ENCODE results near the gene ASS1.

The ASS1 gene

GRCh38 chr9:130512199-130512598, 67.4 kb downstream of the ASS1 start:
- H3K27ac ChIP-seq, result no peak overlapping the region
- no peaks in the 10 kb centered on the region for H3K9me3 ChIP-seq (ENCODE audit: low read depth, low read length)
- no peak for DNase-seq (ENCODE audit: low read depth, low spot score)
- TF ChIP-seq FOXP2 (optimal IDR thresholded peaks at IDR 0.05; ENCODE audit: control extremely low read depth, extremely low read length, insufficient read depth) (no peak), POLR2AphosphoS5 (IDR thresholded peaks at IDR 0.05; ENCODE audit: borderline replicate concordance, low read depth, low read length) (no peak), EZH2 (IDR thresholded peaks at IDR 0.05) (no peak)
- no peak overlapping the region for H3K4me3 ChIP-seq
- no peak overlapping the region for H3K9ac ChIP-seq (ENCODE audit: insufficient read length)
- no peaks in the 10 kb centered on the region for H3K36me3 ChIP-seq (ENCODE audit: insufficient read depth, low read length)

GRCh38 chr9:130513078-130513477, 68.3 kb downstream of the ASS1 start:
- H3K27ac ChIP-seq, result no peak overlapping the region
- no peak for TF ChIP-seq POLR2AphosphoS5 (IDR thresholded peaks at IDR 0.05; ENCODE audit: borderline replicate concordance, low read depth, low read length)
- TF ChIP-seq FOXP2 (optimal IDR thresholded peaks at IDR 0.05; ENCODE audit: control extremely low read depth, extremely low read length, insufficient read depth), result no peak
- no peak for TF ChIP-seq EZH2 (IDR thresholded peaks at IDR 0.05)
- H3K36me3 ChIP-seq (ENCODE audit: insufficient read depth, low read length), result no peaks in the 10 kb centered on the region
- no peak overlapping the region for H3K9ac ChIP-seq (ENCODE audit: insufficient read length)
- H3K9me3 ChIP-seq (ENCODE audit: low read depth, low read length), result no peaks in the 10 kb centered on the region
- DNase-seq (ENCODE audit: low read depth, low spot score), result no peak
- no peak overlapping the region for H3K4me3 ChIP-seq

GRCh38 chr9:130518233-130518632, 73.5 kb downstream of the ASS1 start:
- Histone ChIP-seq H3K9me3 (ENCODE audit: low read depth, low read length) (no peaks in the 10 kb centered on the region), H3K36me3 (ENCODE audit: insufficient read depth, low read length) (no peaks in the 10 kb centered on the region), H3K4me3 (no peak overlapping the region), H3K27ac (no peak overlapping the region), H3K9ac (ENCODE audit: insufficient read length) (no peak overlapping the region)
- no peak for TF ChIP-seq FOXP2 (optimal IDR thresholded peaks at IDR 0.05; ENCODE audit: control extremely low read depth, extremely low read length, insufficient read depth)
- no peak for TF ChIP-seq POLR2AphosphoS5 (IDR thresholded peaks at IDR 0.05; ENCODE audit: borderline replicate concordance, low read depth, low read length)
- TF ChIP-seq EZH2 (IDR thresholded peaks at IDR 0.05), result no peak
- DNase-seq (ENCODE audit: low read depth, low spot score), result no peak

GRCh38 chr9:130518943-130519799, 74.4 kb downstream of the ASS1 start:
- Histone ChIP-seq H3K36me3 (ENCODE audit: insufficient read depth, low read length) (no peaks in the 10 kb centered on the region), H3K4me3 (no peak overlapping the region), H3K9me3 (ENCODE audit: low read depth, low read length) (no peaks in the 10 kb centered on the region), H3K9ac (ENCODE audit: insufficient read length) (no peak overlapping the region), H3K27ac (no peak overlapping the region)
- TF ChIP-seq FOXP2 (optimal IDR thresholded peaks at IDR 0.05; ENCODE audit: control extremely low read depth, extremely low read length, insufficient read depth) (no peak), EZH2 (IDR thresholded peaks at IDR 0.05) (no peak), POLR2AphosphoS5 (IDR thresholded peaks at IDR 0.05; ENCODE audit: borderline replicate concordance, low read depth, low read length) (no peak)
- no peak for DNase-seq (ENCODE audit: low read depth, low spot score)

- no peak for TF ChIP-seq EZH2 (IDR thresholded peaks at IDR 0.05)
- TF ChIP-seq POLR2AphosphoS5 (IDR thresholded peaks at IDR 0.05; ENCODE audit: borderline replicate concordance, low read depth, low read length), result no peak
- no peak for TF ChIP-seq FOXP2 (optimal IDR thresholded peaks at IDR 0.05; ENCODE audit: control extremely low read depth, extremely low read length, insufficient read depth)
- H3K9ac ChIP-seq (ENCODE audit: insufficient read length), result no peak overlapping the region
- no peaks in the 10 kb centered on the region for H3K9me3 ChIP-seq (ENCODE audit: low read depth, low read length)
- no peak overlapping the region for H3K27ac ChIP-seq
- H3K4me3 ChIP-seq, result no peak overlapping the region
- no peaks in the 10 kb centered on the region for H3K36me3 ChIP-seq (ENCODE audit: insufficient read depth, low read length)
- no peak for DNase-seq (ENCODE audit: low read depth, low spot score)
These were observed 75.2 kb downstream of the ASS1 start for GRCh38 chr9:130519927-130520326.

GRCh38 chr9:130521715-130522114, 77.0 kb downstream of the ASS1 start:
- Histone ChIP-seq H3K9me3 (ENCODE audit: low read depth, low read length) (no peaks in the 10 kb centered on the region), H3K36me3 (ENCODE audit: insufficient read depth, low read length) (no peaks in the 10 kb centered on the region), H3K9ac (ENCODE audit: insufficient read length) (no peak overlapping the region), H3K4me3 (no peak overlapping the region), H3K27ac (no peak overlapping the region)
- TF ChIP-seq POLR2AphosphoS5 (IDR thresholded peaks at IDR 0.05; ENCODE audit: borderline replicate concordance, low read depth, low read length), result no peak
- TF ChIP-seq EZH2 (IDR thresholded peaks at IDR 0.05), result no peak
- no peak for TF ChIP-seq FOXP2 (optimal IDR thresholded peaks at IDR 0.05; ENCODE audit: control extremely low read depth, extremely low read length, insufficient read depth)
- no peak for DNase-seq (ENCODE audit: low read depth, low spot score)

GRCh38 chr9:130522233-130522808, 77.6 kb downstream of the ASS1 start:
- H3K27ac ChIP-seq, result no peak overlapping the region
- H3K9ac ChIP-seq (ENCODE audit: insufficient read length), result no peak overlapping the region
- TF ChIP-seq POLR2AphosphoS5 (IDR thresholded peaks at IDR 0.05; ENCODE audit: borderline replicate concordance, low read depth, low read length) (no peak), FOXP2 (optimal IDR thresholded peaks at IDR 0.05; ENCODE audit: control extremely low read depth, extremely low read length, insufficient read depth) (no peak), EZH2 (IDR thresholded peaks at IDR 0.05) (no peak)
- no peak overlapping the region for H3K4me3 ChIP-seq
- no peak for DNase-seq (ENCODE audit: low read depth, low spot score)
- H3K36me3 ChIP-seq (ENCODE audit: insufficient read depth, low read length), result no peaks in the 10 kb centered on the region
- no peaks in the 10 kb centered on the region for H3K9me3 ChIP-seq (ENCODE audit: low read depth, low read length)

GRCh38 chr9:130523921-130524320, 79.2 kb downstream of the ASS1 start:
- H3K27ac ChIP-seq, result no peak overlapping the region
- no peak overlapping the region for H3K4me3 ChIP-seq
- H3K36me3 ChIP-seq (ENCODE audit: insufficient read depth, low read length), result no peaks in the 10 kb centered on the region
- TF ChIP-seq EZH2 (IDR thresholded peaks at IDR 0.05) (no peak), POLR2AphosphoS5 (IDR thresholded peaks at IDR 0.05; ENCODE audit: borderline replicate concordance, low read depth, low read length) (no peak), FOXP2 (optimal IDR thresholded peaks at IDR 0.05; ENCODE audit: control extremely low read depth, extremely low read length, insufficient read depth) (no peak)
- no peaks in the 10 kb centered on the region for H3K9me3 ChIP-seq (ENCODE audit: low read depth, low read length)
- no peak for DNase-seq (ENCODE audit: low read depth, low spot score)
- H3K9ac ChIP-seq (ENCODE audit: insufficient read length), result no peak overlapping the region
